OCI-LY7 (cell line): ENCODE measurements around the gene BAHCC1. TPM values are rescaled to one million over a fixed set of nuclear protein-coding genes. Genes with fewer than 3 reads are reported as not detected.

Experiments used
- BruUV-seq: library from RNA; stranded (reverse); fragments of 400-500 nt; replicated peaks from 2 replicates; lab custom pipeline; 2021; lab: Mats Ljungman, UMichigan
- CTCF ChIA-PET: fragments of 300-600 bp; sonication (Branson Sonifier 250); formaldehyde crosslinking; loops from one replicate; lab custom pipeline; 2022; ENCODE audit warnings: antibody characterized with exemption; ENCODE audit not compliant: unreplicated experiment; lab: Charles Lee
- POLR2A ChIA-PET: fragments of 300-600 bp; sonication (Branson Sonifier 250); formaldehyde crosslinking; loops from one replicate; lab custom pipeline; 2022; ENCODE audit warnings: antibody characterized with exemption; lab: Charles Lee
- DNase-seq: peaks from one replicate; pipeline ENCODE4 v3.0.0-alpha.2; 2015; ENCODE audit warnings: low spot score
- H2AFZ ChIP-seq: fragments of 200-600 bp; sonication (generic), shearing (Covaris generic); 2 replicates; pipeline ENCODE4 v1.6.1; 2014; ENCODE audit warnings: mild to moderate bottlenecking, antibody characterized with exemption, low read length, moderate library complexity
- H3K27ac ChIP-seq: fragments of 200-600 bp; sonication (generic); 2 replicates; pipeline ENCODE4 v1.5.1; 2014; ENCODE audit warnings: mixed run types, low read depth, mild to moderate bottlenecking, moderate library complexity, low read length, inconsistent platforms; ENCODE audit not compliant: poor library complexity, severe bottlenecking
- H3K36me3 ChIP-seq: fragments of 200-600 bp; sonication (generic); 2 replicates; pipeline ENCODE4 v1.6.1; 2014; ENCODE audit warnings: mild to moderate bottlenecking, antibody characterized with exemption, low read length, moderate library complexity, mixed read lengths; ENCODE audit not compliant: insufficient read depth
- H3K4me1 ChIP-seq: fragments of 200-600 bp; sonication (generic); 2 replicates; pipeline ENCODE4 v1.5.1; 2014; ENCODE audit warnings: mild to moderate bottlenecking, low read length; ENCODE audit not compliant: insufficient read depth, poor library complexity, severe bottlenecking
- H3K4me2 ChIP-seq: fragments of 200-600 bp; sonication (generic); 2 replicates; pipeline ENCODE4 v1.6.1; 2014; ENCODE audit warnings: mild to moderate bottlenecking, low read length
- H3K4me3 ChIP-seq: fragments of 200-600 bp; sonication (generic); 2 replicates; pipeline ENCODE4 v1.5.1; 2014; ENCODE audit warnings: mild to moderate bottlenecking, low read depth, low read length; ENCODE audit not compliant: poor library complexity, severe bottlenecking
- H3K79me2 ChIP-seq: fragments of 200-600 bp; sonication (generic); 2 replicates; pipeline ENCODE4 v1.6.1; 2016; ENCODE audit warnings: low read depth, mild to moderate bottlenecking, low read length, moderate library complexity, mixed read lengths; ENCODE audit not compliant: insufficient read depth
- H3K9me2 ChIP-seq: fragments of 200-600 bp; sonication (generic); 2 replicates; pipeline ENCODE4 v1.6.1; 2016; ENCODE audit warnings: mild to moderate bottlenecking, low read length, mixed read lengths; ENCODE audit not compliant: insufficient read depth
- H3K9me3 ChIP-seq: fragments of 200-600 bp; sonication (generic); 2 replicates; pipeline ENCODE4 v1.6.1; 2014; ENCODE audit warnings: mild to moderate bottlenecking, mixed run types, low read length, mixed read lengths
- H4K20me1 ChIP-seq: fragments of 200-600 bp; sonication (generic); 2 replicates; pipeline ENCODE4 v1.6.1; 2014; ENCODE audit warnings: mild to moderate bottlenecking, antibody characterized with exemption, low read length, moderate library complexity, mixed read lengths; ENCODE audit not compliant: insufficient read depth
- EZH2phosphoT487 ChIP-seq: fragments of 200-600 bp; sonication (generic); IDR thresholded peaks from 2 replicates; pipeline ENCODE4 v1.6.1; 2018; ENCODE audit warnings: low read depth, borderline replicate concordance, mild to moderate bottlenecking, mixed run types, antibody characterized with exemption, low read length, moderate library complexity, mixed read lengths
- intact Hi-C: fragments of 100-400 bp; cut with micrococcal nuclease; formaldehyde crosslinking; loops from one replicate; pipeline ENCODE4 v1.10.0; 2022; ENCODE audit not compliant: unreplicated experiment
- total RNA-seq, 2 experiments: library from RNA; depleted of rRNA in 1 of 2; stranded (reverse); fragments of >200 nt in 1 of 2; shearing (Covaris generic) in 1 of 2; gene quantifications; 2 replicates each; pipeline ENCODE4 v1.2.3, GENCODE V29; 2014 to 2022
- TF ChIP-seq, protein P1 (sequence below): fragments of 200-600 bp; sonication (generic); conservative IDR thresholded peaks from 2 replicates; pipeline ENCODE4 v1.5.1; 2014; ENCODE audit warnings: mild to moderate bottlenecking, antibody characterized with exemption, low read length, moderate library complexity, mixed read lengths

Gene BAHCC1
- total RNA-seq, 2 experiments from 2014 or later: 5.2 to 5.5 TPM

DNA sequence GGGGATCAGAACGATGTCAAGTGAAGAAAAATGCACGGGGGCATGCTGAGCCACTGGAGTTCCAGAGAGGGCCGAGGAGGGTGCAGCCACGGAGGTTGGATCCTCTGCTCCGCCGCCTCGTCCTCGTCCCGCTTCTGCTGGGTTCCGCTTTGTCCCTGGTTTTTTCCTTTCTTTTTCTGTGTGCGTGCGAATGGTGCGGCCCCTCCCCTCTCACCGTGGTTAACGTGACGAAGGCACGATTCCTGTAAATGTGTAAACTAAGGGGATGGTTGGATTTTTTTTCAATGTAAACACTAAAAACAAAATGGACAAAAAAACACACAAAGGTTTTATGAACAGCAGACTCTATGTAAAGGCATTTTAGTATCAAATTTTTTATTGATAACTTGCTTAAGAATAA, 70.7 kb downstream of the BAHCC1 start:
- H3K4me3 ChIP-seq: no peak overlapping the region
- H3K27ac ChIP-seq: no peak overlapping the region
- no peaks in the 10 kb centered on the region for H4K20me1 ChIP-seq
- H2AFZ ChIP-seq: no peak overlapping the region
- H3K4me2 ChIP-seq: no peak overlapping the region
- no peaks in the 10 kb centered on the region for H3K9me3 ChIP-seq
- ChIA-PET CTCF (no interaction called here), POLR2A (no interaction called here)
- no peaks in the 10 kb centered on the region for H3K4me1 ChIP-seq
- TF ChIP-seq EZH2phosphoT487: no peak
- TF ChIP-seq, protein P1, sequence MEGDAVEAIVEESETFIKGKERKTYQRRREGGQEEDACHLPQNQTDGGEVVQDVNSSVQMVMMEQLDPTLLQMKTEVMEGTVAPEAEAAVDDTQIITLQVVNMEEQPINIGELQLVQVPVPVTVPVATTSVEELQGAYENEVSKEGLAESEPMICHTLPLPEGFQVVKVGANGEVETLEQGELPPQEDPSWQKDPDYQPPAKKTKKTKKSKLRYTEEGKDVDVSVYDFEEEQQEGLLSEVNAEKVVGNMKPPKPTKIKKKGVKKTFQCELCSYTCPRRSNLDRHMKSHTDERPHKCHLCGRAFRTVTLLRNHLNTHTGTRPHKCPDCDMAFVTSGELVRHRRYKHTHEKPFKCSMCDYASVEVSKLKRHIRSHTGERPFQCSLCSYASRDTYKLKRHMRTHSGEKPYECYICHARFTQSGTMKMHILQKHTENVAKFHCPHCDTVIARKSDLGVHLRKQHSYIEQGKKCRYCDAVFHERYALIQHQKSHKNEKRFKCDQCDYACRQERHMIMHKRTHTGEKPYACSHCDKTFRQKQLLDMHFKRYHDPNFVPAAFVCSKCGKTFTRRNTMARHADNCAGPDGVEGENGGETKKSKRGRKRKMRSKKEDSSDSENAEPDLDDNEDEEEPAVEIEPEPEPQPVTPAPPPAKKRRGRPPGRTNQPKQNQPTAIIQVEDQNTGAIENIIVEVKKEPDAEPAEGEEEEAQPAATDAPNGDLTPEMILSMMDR: no peak
- no peaks in the 10 kb centered on the region for H3K9me2 ChIP-seq
- H3K79me2 ChIP-seq: no peaks in the 10 kb centered on the region
- no TSS peak for BruUV-seq
- DNase-seq: no peak
- H3K36me3 ChIP-seq: no peaks in the 10 kb centered on the region
- intact Hi-C loops: no loop called here

DNA sequence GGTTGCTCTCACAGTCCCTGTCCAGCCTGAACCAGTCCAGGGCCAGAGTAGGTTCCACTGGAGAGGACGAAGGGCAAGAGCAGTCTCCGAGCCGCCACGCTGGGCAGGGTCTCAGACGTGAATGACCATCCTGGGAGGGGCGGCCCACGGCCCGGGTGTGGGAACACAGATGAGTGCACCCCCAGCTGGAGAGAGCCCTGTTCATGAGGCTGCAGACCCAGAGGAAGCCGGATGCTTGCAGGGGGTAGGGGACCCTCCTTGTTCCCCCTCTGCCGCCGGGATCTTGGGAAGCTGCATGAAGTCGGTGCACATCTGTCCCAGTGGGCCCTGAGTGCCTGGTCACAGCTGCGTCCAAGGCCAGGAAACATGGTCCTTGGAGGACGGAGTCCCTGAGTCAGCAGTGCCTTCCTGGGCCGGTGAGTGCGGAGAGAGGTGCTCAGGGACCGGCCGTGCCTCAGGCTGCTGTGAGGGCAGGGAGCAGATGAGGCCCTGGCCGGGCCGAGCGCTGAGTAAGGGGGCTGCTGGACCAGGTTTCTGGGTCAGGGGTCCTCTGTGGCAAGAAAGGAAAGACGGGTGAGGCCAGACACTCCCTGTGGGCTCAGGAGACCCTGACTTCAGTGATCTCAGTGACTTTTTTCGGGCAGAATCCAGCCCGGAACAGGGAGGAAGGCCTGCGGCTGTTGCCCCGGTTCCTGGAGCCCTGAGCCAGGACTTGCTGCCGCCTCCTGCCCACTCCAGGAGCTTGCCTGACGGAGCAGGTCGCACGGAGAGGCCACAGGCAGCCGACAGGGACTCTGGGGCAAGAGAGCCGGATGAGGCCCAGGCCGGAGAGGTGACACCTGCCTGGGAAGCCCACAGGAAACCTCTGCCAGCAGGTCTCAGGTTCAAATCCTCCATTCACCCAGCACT, 71.6 kb downstream of the BAHCC1 start:
- H3K27ac ChIP-seq: no peak overlapping the region
- no peaks in the 10 kb centered on the region for H3K9me3 ChIP-seq
- BruUV-seq: no TSS peak
- no peak for DNase-seq
- H3K4me2 ChIP-seq: no peak overlapping the region
- H2AFZ ChIP-seq: no peak overlapping the region
- H3K4me1 ChIP-seq: no peaks in the 10 kb centered on the region
- TF ChIP-seq, protein P1: no peak
- no peak for TF ChIP-seq EZH2phosphoT487
- no peak overlapping the region for H3K4me3 ChIP-seq
- ChIA-PET POLR2A (no interaction called here), CTCF (no interaction called here)
- no peaks in the 10 kb centered on the region for H4K20me1 ChIP-seq
- no peaks in the 10 kb centered on the region for H3K9me2 ChIP-seq
- intact Hi-C loops: no loop called here
- H3K79me2 ChIP-seq: no peaks in the 10 kb centered on the region
- H3K36me3 ChIP-seq: no peaks in the 10 kb centered on the region

DNA sequence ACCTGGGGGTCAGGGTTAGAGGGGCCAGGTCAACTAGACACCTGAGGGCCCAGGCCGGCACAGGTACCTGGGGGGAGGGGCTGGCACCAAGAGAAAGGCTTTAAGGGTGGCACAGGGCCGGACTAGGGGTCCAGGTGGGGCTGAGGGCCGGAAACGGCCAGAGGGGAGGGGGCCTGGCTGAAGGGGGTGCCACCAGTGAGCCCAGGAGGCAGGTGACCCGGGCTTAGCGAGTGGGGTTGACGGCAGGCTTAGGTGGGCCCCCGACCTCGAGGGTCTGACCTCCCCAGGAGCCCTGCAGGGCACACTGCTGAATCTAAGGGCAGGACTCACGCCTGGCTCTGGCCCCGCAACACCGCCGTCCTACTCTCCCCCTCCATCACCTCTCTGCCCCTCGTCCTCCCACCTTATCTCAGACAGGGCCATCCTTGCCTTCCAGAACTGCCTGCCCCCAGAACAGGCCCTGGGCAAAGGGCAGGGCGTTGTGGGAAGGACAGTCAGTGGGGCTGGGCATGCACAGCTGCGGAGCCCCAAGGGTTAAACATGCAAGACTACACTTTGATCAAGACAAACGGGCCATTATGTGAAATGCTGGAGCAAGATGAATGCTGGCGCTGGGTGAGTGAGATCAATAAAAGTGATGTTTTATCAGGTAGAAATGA, 73.0 kb downstream of the BAHCC1 start:
- Histone ChIP-seq H3K4me2 (no peak overlapping the region), H3K36me3 (no peaks in the 10 kb centered on the region), H3K9me2 (no peaks in the 10 kb centered on the region), H4K20me1 (no peaks in the 10 kb centered on the region), H3K79me2 (no peaks in the 10 kb centered on the region), H3K4me3 (no peak overlapping the region), H3K9me3 (no peaks in the 10 kb centered on the region), H3K4me1 (peaks cover 7% of the 10 kb centered on the region), H3K27ac (no peak overlapping the region), H2AFZ (no peak overlapping the region)
- no peak for DNase-seq
- no peak for TF ChIP-seq EZH2phosphoT487
- TF ChIP-seq, protein P1: no peak
- intact Hi-C loops: no loop called here
- CTCF ChIA-PET: no interaction called here
- no TSS peak for BruUV-seq
- POLR2A ChIA-PET: no interaction called here
